ENCODE results near the gene SEMA3B. TPM values are rescaled to one million over a fixed set of nuclear protein-coding genes. Genes with fewer than 3 reads are reported as not detected.
"Not testable (repeated sequence)": the region's sequence is repeated elsewhere in the genome, so short reads cannot be mapped to it uniquely, and the experiment has no call there.

Gene SEMA3B
- total RNA-seq, 4 donors from 2014 or later, result 2.9 to 5.2 (median 4.1) TPM

GRCh38 chr3:50279255-50280016, 10.5 kb downstream of the SEMA3B start:
- TF ChIP-seq EP300 (IDR thresholded peaks at IDR 0.05), result no peak
- TF ChIP-seq CTCF (IDR thresholded peaks at IDR 0.05), result no peak
- no peak for TF ChIP-seq POLR2AphosphoS5 (IDR thresholded peaks at IDR 0.05)
- TF ChIP-seq POLR2A (IDR thresholded peaks at IDR 0.05), result no peak
- Histone ChIP-seq H3K36me3 (no peaks in the 10 kb centered on the region), H3K4me3 (no peak overlapping the region), H3K27ac (no peak overlapping the region), H3K27me3 (peaks cover 16% of the 10 kb centered on the region), H3K4me1 (peaks cover 16% of the 10 kb centered on the region), H3K9me3 (no peaks in the 10 kb centered on the region)
- WGBS, result 85% methylated on average over 8 of the region's 8 CpGs
- DNase-seq (ENCODE audit: low spot score in 2 of 2), result no peak

- peaks cover 32% of the 10 kb centered on the region for H3K36me3 ChIP-seq
- not testable (repeated sequence) for H3K4me3 ChIP-seq; H3K4me1 ChIP-seq; H3K27me3 ChIP-seq; H3K27ac ChIP-seq; DNase-seq (ENCODE audit: low spot score in 2 of 2); H3K9me3 ChIP-seq
- 78% methylated on average over 6 of the region's 6 CpGs for WGBS
These were observed 15.2 kb downstream of the SEMA3B start for GRCh38 chr3:50284121-50284520.

GRCh38 chr3:50286322-50287227, 17.6 kb downstream of the SEMA3B start:
- TF ChIP-seq POLR2A (IDR thresholded peaks at IDR 0.05) (no peak), EP300 (IDR thresholded peaks at IDR 0.05) (no peak), CTCF (IDR thresholded peaks at IDR 0.05) (no peak), POLR2AphosphoS5 (IDR thresholded peaks at IDR 0.05) (no peak)
- Histone ChIP-seq H3K4me3 (no peak overlapping the region), H3K36me3 (peaks cover 46% of the 10 kb centered on the region), H3K27me3 (no peaks in the 10 kb centered on the region), H3K27ac (no peak overlapping the region), H3K9me3 (no peaks in the 10 kb centered on the region), H3K4me1 (peaks cover 13% of the 10 kb centered on the region)
- 86% methylated on average over 12 of the region's 28 CpGs for WGBS
- no peak for DNase-seq (ENCODE audit: low spot score in 2 of 2)

- no peak for DNase-seq (ENCODE audit: low spot score in 2 of 2)
- Histone ChIP-seq H3K27me3 (no peaks in the 10 kb centered on the region), H3K4me1 (peaks cover 14% of the 10 kb centered on the region), H3K36me3 (peaks cover 46% of the 10 kb centered on the region), H3K4me3 (no peak overlapping the region), H3K27ac (no peak overlapping the region), H3K9me3 (no peaks in the 10 kb centered on the region)
- WGBS, result 100% methylated on average over 1 of the region's 1 CpG
- no peak for TF ChIP-seq EP300 (IDR thresholded peaks at IDR 0.05)
- TF ChIP-seq POLR2AphosphoS5 (IDR thresholded peaks at IDR 0.05), result no peak
- TF ChIP-seq POLR2A (IDR thresholded peaks at IDR 0.05), result no peak
- TF ChIP-seq CTCF (IDR thresholded peaks at IDR 0.05), result no peak
These were observed 18.3 kb downstream of the SEMA3B start for GRCh38 chr3:50287262-50287661.

GRCh38 chr3:50288387-50289007, 19.6 kb downstream of the SEMA3B start:
- Histone ChIP-seq H3K4me1 (peaks cover 26% of the 10 kb centered on the region), H3K36me3 (peaks cover 46% of the 10 kb centered on the region), H3K4me3 (no peak overlapping the region), H3K9me3 (no peaks in the 10 kb centered on the region), H3K27me3 (no peaks in the 10 kb centered on the region), H3K27ac (no peak overlapping the region)
- 91% methylated on average over 16 of the region's 23 CpGs for WGBS
- TF ChIP-seq POLR2A (IDR thresholded peaks at IDR 0.05) (no peak), EP300 (IDR thresholded peaks at IDR 0.05) (no peak), CTCF (IDR thresholded peaks at IDR 0.05) (no peak), POLR2AphosphoS5 (IDR thresholded peaks at IDR 0.05) (no peak)
- no peak for DNase-seq (ENCODE audit: low spot score in 2 of 2)
